Parathyroid adenoma (tissue), 2 donors: ENCODE results near the gene DTNB.

Source experiments
- H2AFZ ChIP-seq: fragments of 300-600 bp; sonication (generic); one replicate; pipeline ENCODE4 v1.7.0; 2017; ENCODE audit warnings: antibody characterized with exemption, mild to moderate bottlenecking
- H3K27ac ChIP-seq: fragments of 300-600 bp; sonication (generic); one replicate; pipeline ENCODE4 v1.7.0; 2017
- H3K27me3 ChIP-seq: fragments of 300-600 bp; sonication (generic); one replicate; pipeline ENCODE4 v1.7.0; 2017; ENCODE audit warnings: low read length; ENCODE audit not compliant: control insufficient read depth, insufficient read depth
- H3K36me3 ChIP-seq: fragments of 300-600 bp; sonication (generic); one replicate; pipeline ENCODE4 v1.7.0; 2017; ENCODE audit warnings: low read length; ENCODE audit not compliant: control insufficient read depth, insufficient read depth
- H3K4me1 ChIP-seq: fragments of 300-600 bp; sonication (generic); one replicate; pipeline ENCODE4 v1.7.0; 2017; ENCODE audit warnings: control low read depth
- H3K4me2 ChIP-seq: fragments of 300-600 bp; sonication (generic); one replicate; pipeline ENCODE4 v1.7.0; 2017; ENCODE audit warnings: low read length
- H3K4me3 ChIP-seq: fragments of 300-600 bp; sonication (generic); one replicate; pipeline ENCODE4 v1.7.0; 2017; ENCODE audit warnings: low read depth, low read length
- H3K79me2 ChIP-seq: fragments of 300-600 bp; sonication (generic); one replicate; pipeline ENCODE4 v1.7.0; 2017; ENCODE audit warnings: control low read depth
- H3K9ac ChIP-seq: fragments of 300-600 bp; sonication (generic); one replicate; pipeline ENCODE4 v1.7.0; 2017; ENCODE audit warnings: mild to moderate bottlenecking
- H3K9me3 ChIP-seq: fragments of 300-600 bp; sonication (generic); one replicate; pipeline ENCODE4 v1.7.0; 2017; ENCODE audit warnings: low read length; ENCODE audit not compliant: control insufficient read depth
- TF ChIP-seq, protein P1 (sequence below): fragments of 300-600 bp; sonication (generic); IDR thresholded peaks from one replicate; pipeline ENCODE4 v1.7.0; 2017; ENCODE audit warnings: antibody characterized with exemption, mild to moderate bottlenecking
- donor health status: primary hyperparathyroidism.

The DTNB gene

DNA sequence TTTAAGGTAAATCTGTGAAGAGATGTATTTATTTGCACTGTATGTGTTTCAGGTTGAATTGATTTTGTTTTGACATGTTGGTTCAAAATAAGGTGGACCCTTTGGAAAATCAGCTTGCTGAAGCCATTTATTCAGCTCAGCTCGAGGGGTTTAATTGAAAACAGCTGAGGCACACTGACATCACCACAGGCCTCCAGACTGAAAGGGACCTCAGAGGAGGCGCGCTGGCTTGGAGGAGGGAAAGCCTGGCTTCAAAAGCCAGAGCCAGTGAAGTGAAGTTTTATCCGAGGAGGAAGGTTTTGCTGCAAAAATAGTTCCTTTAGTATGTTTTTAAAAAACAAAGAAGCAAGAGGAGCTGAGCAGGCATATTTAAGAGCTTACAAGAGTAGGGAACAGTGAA lies 304.7 kb downstream of the DTNB start:
- Histone ChIP-seq H3K4me3 (no peak overlapping the region), H3K27ac (no peak overlapping the region), H3K4me2 (no peak overlapping the region), H3K79me2 (no peaks in the 10 kb centered on the region), H3K36me3 (no peaks in the 10 kb centered on the region), H3K4me1 (peaks cover 2% of the 10 kb centered on the region), H3K9me3 (no peaks in the 10 kb centered on the region), H2AFZ (no peak overlapping the region), H3K9ac (no peak overlapping the region), H3K27me3 (no peaks in the 10 kb centered on the region)
- TF ChIP-seq, protein P1, sequence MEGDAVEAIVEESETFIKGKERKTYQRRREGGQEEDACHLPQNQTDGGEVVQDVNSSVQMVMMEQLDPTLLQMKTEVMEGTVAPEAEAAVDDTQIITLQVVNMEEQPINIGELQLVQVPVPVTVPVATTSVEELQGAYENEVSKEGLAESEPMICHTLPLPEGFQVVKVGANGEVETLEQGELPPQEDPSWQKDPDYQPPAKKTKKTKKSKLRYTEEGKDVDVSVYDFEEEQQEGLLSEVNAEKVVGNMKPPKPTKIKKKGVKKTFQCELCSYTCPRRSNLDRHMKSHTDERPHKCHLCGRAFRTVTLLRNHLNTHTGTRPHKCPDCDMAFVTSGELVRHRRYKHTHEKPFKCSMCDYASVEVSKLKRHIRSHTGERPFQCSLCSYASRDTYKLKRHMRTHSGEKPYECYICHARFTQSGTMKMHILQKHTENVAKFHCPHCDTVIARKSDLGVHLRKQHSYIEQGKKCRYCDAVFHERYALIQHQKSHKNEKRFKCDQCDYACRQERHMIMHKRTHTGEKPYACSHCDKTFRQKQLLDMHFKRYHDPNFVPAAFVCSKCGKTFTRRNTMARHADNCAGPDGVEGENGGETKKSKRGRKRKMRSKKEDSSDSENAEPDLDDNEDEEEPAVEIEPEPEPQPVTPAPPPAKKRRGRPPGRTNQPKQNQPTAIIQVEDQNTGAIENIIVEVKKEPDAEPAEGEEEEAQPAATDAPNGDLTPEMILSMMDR = no peak

DNA sequence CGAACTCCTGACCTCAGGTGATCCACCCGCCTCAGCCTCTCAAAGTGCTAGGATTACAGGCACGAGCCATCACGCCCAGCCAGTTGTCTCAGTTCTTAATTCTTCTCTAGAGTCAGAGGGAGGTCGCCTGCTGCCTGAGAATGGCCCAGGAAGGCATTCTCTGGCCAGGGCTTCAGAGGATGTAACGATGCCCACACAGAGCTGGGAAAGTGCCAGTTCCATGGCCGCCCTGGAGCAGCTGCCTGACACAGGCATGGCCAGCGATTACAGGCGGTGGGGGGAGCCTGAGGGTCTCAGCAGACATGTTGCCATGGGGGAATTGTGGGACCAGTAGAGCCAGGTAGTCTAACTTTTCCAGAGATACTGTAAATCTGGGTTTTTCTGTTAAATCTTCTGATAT lies 306.1 kb downstream of the DTNB start:
- Histone ChIP-seq H2AFZ (no peak overlapping the region), H3K4me2 (no peak overlapping the region), H3K9ac (no peak overlapping the region), H3K4me3 (no peak overlapping the region), H3K27ac (no peak overlapping the region), H3K36me3 (no peaks in the 10 kb centered on the region), H3K9me3 (no peaks in the 10 kb centered on the region), H3K27me3 (no peaks in the 10 kb centered on the region), H3K79me2 (no peaks in the 10 kb centered on the region), H3K4me1 (no peaks in the 10 kb centered on the region)
- TF ChIP-seq, protein P1 = no peak

GRCh38 chr2:25366629-25367028 lies 306.7 kb downstream of the DTNB start:
- no peak overlapping the region for H3K27ac ChIP-seq
- no peak overlapping the region for H2AFZ ChIP-seq
- H3K36me3 ChIP-seq = no peaks in the 10 kb centered on the region
- no peak overlapping the region for H3K4me2 ChIP-seq
- H3K4me1 ChIP-seq = no peaks in the 10 kb centered on the region
- TF ChIP-seq, protein P1 = no peak
- H3K9me3 ChIP-seq = no peaks in the 10 kb centered on the region
- no peak overlapping the region for H3K9ac ChIP-seq
- no peaks in the 10 kb centered on the region for H3K27me3 ChIP-seq
- no peak overlapping the region for H3K4me3 ChIP-seq
- no peaks in the 10 kb centered on the region for H3K79me2 ChIP-seq

- Histone ChIP-seq H3K4me2 (no peak overlapping the region), H3K4me3 (no peak overlapping the region), H3K79me2 (no peaks in the 10 kb centered on the region), H3K9me3 (no peaks in the 10 kb centered on the region), H3K27me3 (no peaks in the 10 kb centered on the region), H3K4me1 (no peaks in the 10 kb centered on the region), H2AFZ (no peak overlapping the region), H3K27ac (no peak overlapping the region), H3K9ac (no peak overlapping the region), H3K36me3 (no peaks in the 10 kb centered on the region)
- TF ChIP-seq, protein P1 = no peak
Observed at GRCh38 chr2:25365241-25365640, 308.1 kb downstream of the DTNB start.

GRCh38 chr2:25363733-25364132 lies 309.6 kb downstream of the DTNB start:
- no peak overlapping the region for H3K27ac ChIP-seq
- no peaks in the 10 kb centered on the region for H3K27me3 ChIP-seq
- no peak overlapping the region for H3K4me3 ChIP-seq
- H2AFZ ChIP-seq = no peak overlapping the region
- no peaks in the 10 kb centered on the region for H3K9me3 ChIP-seq
- H3K9ac ChIP-seq = no peak overlapping the region
- no peaks in the 10 kb centered on the region for H3K36me3 ChIP-seq
- TF ChIP-seq, protein P1 = no peak
- H3K79me2 ChIP-seq = no peaks in the 10 kb centered on the region
- no peaks in the 10 kb centered on the region for H3K4me1 ChIP-seq
- H3K4me2 ChIP-seq = no peak overlapping the region
